NCI-H510A (cell line): Measurements from ENCODE around the gene CCN5.
"Not testable (repeated sequence)": the region's sequence is repeated elsewhere in the genome, so short reads cannot be mapped to it uniquely, and the experiment has no call there.

Experiments used
- DNase-seq: peaks from one replicate; lab custom pipeline; 2025; lab: John Stamatoyannopoulos, UW

Gene CCN5

GRCh38 chr20:44695295-44695673, 19.9 kb upstream of the CCN5 start:
- DNase-seq, result no peak

GRCh38 chr20:44695674-44696300, 19.4 kb upstream of the CCN5 start:
- DNase-seq, result no peak

- DNase-seq, result no peak
Measured at GRCh38 chr20:44696315-44696714, 18.9 kb upstream of the CCN5 start.

GRCh38 chr20:44697041-44697440, 18.1 kb upstream of the CCN5 start:
- DNase-seq, result not testable (repeated sequence)

GRCh38 chr20:44698351-44698750, 16.8 kb upstream of the CCN5 start:
- DNase-seq, result no peak

GRCh38 chr20:44700306-44700705, 14.9 kb upstream of the CCN5 start:
- no peak for DNase-seq

GRCh38 chr20:44701118-44701857, 13.9 kb upstream of the CCN5 start:
- DNase-seq, result peak; percentile 55

GRCh38 chr20:44701858-44702256, 13.3 kb upstream of the CCN5 start:
- no peak for DNase-seq

- no peak for DNase-seq
Measured at GRCh38 chr20:44702776-44703175, 12.4 kb upstream of the CCN5 start.

- no peak for DNase-seq
Measured at GRCh38 chr20:44703183-44703925, 11.8 kb upstream of the CCN5 start.

GRCh38 chr20:44703956-44704488, 11.1 kb upstream of the CCN5 start:
- no peak for DNase-seq

GRCh38 chr20:44704551-44704971, 10.6 kb upstream of the CCN5 start:
- no peak for DNase-seq

- DNase-seq, result no peak
Measured at GRCh38 chr20:44705364-44706094, 9.6 kb upstream of the CCN5 start.

GRCh38 chr20:44706301-44707017, 8.7 kb upstream of the CCN5 start:
- no peak for DNase-seq

- no peak for DNase-seq
Measured at GRCh38 chr20:44707018-44707579, 8.1 kb upstream of the CCN5 start.

GRCh38 chr20:44709380-44709779, 5.8 kb upstream of the CCN5 start:
- DNase-seq, result no peak

- no peak for DNase-seq
Measured at GRCh38 chr20:44709797-44710196, 5.4 kb upstream of the CCN5 start.

GRCh38 chr20:44711237-44711636, 3.9 kb upstream of the CCN5 start:
- no peak for DNase-seq

- DNase-seq, result no peak
Measured at GRCh38 chr20:44714102-44714700, 968 bp upstream of the CCN5 start.

GRCh38 chr20:44715499-44716308, 535 bp downstream of the CCN5 start:
- DNase-seq, result no peak
